NAMALWA (cell line): ENCODE results near the gene ADRB2.

Source experiments
- DNase-seq: peaks from one replicate; pipeline ENCODE4 v3.0.0-alpha.2; 2015; ENCODE audit warnings: low spot score

The ADRB2 gene

DNA sequence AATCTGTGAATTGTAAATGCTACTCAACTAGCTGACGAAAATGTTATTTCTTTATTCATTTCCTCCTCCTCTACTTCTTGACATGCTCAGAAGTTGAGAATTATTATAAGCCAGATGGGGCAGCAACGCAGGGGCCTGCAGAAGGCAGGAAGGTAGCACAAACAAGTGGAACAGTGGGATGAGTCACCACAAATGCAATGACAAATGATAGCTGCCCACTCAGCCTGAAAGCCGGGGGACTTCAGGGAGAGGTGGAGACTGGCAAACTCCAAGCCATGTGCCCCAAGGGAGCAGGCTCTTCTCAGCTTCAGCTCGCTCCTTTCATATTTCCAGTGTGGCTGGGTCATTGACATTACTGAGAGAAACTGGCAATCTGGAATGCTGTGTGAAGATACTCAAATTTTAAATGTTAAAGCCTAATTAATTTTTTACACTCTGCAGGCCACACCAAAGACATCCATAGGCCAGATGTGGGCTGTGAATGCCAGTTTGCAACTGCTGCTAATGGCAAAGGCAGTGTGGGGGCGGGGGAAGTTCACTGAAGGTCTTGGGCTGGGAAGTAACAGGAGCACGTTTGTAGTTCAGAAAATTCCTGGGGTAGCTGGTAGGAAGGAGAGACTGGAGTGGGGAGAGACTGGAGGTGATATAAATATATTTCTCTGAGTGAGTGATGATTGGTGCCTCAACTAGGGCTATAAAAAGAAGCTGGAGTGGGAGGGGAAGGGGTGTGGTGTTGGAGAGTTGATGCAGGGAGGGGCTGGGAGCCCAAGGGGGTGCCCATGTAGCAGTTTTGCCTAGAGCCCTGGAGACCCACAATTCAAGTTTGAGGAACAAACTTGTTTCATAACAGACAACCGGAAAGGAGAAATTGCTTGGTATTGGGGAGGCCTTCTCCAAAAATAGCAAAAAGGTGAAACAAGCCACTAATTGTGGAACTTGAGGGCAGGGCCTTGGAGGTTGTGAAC is 20.8 kb upstream of the ADRB2 start:
- DNase-seq: no peak

DNA sequence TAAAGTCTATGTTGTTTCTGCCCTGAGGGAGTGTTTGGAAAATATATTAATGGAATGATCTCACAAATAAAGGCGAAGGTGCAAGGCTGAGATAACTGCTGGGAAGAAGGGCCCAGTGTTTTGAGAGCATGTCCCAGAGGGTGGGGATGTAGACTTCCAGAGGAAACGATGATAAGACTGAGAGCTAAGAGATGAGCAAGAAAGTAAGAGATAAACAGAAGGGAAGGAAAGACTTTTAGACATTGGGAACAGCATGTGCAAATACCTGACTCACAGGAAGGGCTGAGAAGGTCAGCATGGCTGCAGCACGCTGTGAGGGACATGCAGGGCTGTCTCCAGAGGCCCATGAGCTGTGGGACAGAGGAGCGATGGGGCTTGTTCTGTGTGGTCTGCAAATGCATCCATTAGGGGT is 19.9 kb upstream of the ADRB2 start:
- no peak for DNase-seq

DNA sequence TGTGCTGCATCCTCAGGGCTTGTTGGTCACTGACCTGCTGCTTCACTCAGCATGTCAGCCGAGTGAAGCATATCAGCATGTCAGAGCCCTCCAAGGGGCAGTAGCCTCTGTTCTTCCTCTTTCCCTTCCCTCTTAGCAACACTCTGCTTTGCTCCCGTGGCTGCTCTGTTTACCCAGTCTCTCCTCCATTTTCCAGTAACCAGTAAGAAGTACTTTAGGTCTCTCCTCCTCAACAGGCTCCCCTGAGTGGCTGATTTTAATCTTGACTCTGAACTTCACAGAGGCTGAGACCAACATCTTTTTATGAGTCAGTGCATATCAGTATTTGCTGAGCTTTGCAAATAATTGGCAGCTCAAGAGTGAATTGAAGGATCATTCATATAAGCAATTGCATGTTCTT is 18.6 kb upstream of the ADRB2 start:
- DNase-seq: peak; percentile 49

DNA sequence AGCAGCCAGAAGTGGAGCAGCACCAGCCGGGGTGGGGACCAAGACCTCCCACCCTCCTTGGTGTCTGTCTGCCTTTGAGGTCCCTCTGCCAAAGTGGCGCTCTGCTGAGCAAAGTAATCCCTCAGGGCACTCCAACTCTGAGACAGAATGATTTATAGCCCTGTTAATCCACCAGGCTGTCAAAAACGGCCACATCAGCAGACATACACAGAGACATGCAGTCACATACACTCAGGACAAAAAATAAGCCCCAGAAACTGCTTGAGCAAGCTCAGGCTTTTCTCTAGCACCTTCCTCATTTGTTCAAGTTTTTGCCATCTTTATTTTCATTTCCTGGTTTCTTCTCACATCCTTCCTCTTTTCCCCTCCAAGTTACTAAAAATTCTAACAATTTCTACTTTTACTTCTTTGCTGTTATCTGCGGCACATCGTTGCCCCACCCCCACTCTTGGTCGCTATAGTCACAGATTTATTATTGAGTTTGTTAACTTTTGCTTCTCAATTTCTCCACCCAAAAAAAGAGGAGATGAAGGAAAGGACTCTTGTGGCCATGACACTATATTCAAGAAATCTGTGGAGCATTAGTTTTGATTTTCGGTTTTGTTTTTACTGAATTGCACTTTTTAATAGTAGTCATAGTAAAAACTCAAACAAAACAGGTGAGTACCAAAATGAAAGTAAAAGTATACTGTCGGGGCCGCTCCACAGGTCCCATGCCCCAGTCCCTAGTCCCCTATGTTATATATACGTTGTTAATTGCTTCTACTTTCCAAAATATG is 17.4 kb upstream of the ADRB2 start:
- DNase-seq: peak; percentile 70

DNA sequence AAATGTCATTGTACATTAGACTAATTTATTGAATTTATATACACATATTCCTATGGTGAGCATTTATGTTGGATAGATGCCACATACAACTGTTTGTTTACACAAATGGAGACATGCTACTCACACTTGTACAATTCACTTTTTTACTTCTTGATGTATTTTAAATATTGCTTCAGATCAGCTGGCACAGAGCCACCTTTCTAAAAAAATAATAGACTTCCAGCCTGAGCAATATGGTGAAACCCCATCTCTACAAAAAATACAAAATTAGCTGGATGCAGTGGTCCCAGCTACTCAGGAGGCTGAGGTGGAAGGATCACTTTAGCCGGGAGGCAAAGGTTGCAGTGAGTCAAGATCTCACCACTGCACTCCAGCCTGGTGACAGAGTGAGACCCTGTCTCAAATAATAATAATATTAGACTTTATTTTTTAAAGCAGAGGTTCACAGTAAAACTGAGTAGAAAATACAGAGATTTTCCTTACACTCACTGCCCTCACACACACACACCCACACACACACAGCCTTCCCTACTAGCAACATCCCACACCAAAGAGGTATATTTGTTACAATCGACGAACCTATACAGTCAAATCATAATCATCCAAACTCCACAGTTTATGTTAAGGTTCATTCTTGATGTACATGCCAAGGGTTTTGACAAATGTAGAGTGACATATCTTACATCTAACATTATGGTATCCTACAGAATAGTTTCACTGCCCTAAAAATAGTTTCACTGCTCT is 16.5 kb upstream of the ADRB2 start:
- DNase-seq: no peak

DNA sequence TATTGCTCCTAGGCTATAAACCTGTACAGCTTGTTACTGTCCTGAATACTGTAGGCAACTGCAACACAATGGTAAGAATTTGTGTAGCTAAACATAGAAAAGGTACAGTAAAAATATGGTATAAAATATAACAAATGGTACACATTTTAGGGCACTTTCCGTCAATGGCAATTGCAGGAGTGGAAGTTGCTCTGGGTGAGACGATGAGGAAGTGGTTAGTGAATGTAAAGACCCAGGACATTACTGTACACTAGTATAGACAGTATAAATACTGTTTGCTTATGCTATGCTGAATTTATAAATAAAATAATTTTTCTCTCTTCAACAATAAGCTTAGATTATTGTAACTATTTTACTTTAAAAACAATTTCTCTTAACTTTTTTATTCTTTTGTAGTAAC is 15.6 kb upstream of the ADRB2 start:
- no peak for DNase-seq

DNA sequence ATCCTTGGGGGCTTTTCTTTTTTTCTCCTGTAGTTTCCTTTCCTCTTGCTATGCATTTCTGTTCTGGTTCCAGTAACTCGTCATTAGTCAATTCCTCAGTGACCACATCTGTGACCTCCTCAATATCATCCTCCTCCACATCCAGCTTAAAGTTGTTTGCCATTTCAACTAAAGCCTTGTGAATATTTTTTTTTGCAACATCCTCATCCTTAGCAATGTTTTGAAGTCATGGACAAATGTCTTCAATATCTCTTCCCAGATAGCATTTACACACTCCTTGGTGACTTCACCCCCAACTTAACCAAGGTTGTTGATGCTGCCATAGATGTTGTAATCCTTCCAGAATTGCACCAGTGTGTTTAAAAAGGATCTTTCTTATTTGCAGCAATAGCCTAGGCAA is 14.7 kb upstream of the ADRB2 start:
- DNase-seq: no peak

DNA sequence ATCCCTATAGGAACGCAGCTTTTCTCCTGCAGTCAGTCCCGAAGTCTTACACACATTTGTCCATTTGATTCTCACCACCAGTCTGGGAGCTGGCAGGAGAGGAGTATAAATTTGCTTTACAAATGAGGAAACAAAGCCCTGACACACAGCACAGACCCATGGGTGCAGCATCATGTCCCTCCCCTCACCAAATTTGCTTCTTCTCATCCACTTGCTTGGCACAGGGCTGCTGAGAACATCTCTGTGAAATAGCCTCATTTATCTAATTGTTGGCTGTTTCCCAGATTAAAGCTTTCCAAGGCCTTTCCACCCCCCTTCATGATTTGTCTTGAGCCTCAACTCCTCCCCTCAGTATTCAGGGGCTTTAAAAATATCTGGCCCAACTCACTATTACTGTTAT is 11.3 kb upstream of the ADRB2 start:
- DNase-seq: no peak

DNA sequence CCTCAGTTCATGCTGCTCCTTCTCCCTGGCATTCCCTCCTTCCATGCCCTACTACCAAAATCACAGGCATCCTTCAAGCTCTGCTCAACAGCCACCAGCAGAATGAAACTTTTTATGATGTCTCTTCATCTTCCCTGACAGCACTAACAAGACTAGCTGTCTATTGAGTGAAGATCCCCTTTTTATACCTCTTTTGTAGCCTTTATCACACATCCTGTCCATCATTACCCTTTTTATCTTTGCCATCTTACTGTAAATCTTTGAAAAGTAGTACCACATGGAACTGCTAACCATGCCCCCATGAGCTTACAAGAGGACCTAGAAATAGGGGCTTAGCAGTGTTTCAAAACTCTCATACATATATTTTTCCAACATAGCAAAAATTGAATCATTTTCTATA is 10.8 kb upstream of the ADRB2 start:
- DNase-seq: no peak

DNA sequence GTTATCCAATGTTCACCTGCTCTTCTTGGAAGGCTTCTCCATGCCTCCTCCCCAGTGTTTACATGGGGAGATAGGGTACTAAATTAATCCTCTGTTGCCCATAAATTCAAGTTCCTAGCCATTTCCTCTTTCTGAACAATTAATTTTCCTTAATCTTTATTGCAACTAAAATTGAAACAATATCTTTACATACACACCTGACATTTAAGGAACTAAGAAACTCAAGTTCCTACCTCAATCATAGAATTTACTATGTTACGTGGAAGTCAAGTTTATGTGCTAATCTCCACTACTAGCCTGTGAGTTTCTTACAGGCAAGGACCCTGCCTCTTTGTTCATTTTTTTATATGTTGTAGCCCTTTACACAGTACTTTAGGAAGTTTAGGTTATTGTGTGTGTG is 10.1 kb upstream of the ADRB2 start:
- no peak for DNase-seq

DNA sequence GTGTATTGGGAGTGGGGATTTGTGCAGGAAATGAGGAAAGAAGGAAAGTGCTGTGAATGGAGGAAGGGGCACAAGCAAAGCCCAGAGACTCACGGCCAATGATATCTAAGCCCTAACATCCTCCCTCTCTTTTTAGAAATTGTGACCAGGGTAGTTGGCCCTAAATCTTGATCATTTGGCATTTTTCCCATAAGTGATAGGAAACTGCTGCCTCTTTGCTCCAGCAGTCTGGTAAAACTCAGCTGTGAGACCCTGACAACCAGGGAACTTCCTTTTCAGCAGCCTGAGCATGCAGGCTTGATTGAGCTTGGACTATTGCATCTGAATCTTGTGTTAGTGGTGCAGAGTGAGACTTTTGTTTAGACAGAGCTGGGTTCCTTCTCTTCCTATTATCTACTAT is 9.6 kb upstream of the ADRB2 start:
- DNase-seq: no peak

DNA sequence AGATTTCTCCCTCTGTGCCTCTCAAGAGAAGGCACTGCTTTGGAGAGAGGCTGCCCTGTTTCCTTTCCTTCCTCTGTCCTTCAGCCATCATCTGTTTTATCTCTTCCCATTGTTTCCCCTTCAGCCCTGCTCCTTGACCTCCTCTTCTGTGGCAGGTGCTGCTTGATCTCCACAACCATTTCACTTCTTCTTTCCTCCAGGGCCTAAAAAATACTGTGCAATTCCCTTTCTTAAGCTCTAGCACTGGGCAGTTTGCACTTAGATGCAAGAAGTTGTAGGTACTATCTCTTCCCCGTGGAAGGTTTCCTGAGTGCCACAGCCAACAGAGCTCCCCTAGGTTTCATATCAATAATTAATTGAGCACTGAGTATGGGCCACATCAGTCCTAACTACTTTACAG is 8.8 kb upstream of the ADRB2 start:
- DNase-seq: no peak

DNA sequence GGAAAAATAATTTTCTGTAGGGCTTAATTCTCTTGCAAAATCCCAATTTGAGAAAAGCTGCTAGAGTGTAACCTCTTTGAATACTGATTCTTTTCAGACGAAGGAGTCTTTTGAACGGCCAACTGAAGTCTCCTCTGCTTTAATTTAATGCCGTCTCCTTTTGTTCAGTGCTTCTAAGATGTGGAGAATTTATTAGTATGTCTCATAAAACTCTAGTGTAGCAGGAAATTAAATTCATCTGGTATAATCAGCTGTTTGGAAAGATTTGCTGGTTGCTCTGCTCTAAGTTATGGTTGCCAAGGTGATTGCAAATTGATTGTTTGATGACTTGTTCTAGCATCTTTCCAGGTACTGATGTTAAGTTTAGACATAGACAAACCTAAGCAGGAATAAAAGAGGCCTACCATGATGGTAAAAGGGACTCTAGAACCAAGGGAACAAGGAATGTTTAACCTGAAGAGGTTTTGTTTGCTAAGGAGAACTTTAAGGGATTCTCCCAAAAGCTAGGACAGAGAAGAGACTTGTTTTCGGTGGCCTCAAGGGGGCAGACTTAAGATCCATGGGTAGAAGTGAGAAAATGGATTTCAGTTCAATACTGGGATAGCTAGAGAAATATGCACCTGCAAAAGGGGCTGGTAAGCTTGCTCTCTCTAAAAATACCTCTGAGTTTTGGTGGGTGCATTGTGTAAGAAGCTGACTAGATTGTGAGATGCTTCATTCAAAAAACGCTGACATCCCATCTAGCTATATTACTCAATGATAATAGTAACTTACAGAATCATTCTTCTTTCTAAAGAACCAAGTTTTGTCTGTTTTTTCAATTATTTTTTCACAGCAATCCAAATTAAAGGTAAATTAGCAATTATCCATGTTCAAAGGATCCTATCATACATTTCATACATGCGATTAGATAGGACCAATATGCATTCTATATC is 5.7 kb upstream of the ADRB2 start:
- DNase-seq: peak; percentile 51

DNA sequence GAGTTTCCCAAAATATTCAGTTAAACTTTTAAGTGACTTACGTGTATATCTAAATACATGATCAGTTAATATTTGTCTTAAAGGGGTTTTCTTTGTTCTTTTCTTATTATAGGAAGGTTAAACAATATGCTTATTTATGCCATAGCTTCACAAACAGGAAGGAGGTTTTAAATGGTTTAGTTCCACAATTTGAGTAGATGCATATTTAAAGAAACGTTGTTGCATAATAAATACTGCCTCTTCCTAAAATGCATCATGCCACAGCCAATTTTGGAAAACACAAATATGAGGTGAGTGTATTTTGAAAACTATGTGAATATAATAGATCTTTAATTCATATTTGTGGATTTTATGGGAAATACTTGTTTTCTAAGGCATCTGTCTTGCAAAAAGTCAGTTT is 2.5 kb upstream of the ADRB2 start:
- DNase-seq: no peak

DNA sequence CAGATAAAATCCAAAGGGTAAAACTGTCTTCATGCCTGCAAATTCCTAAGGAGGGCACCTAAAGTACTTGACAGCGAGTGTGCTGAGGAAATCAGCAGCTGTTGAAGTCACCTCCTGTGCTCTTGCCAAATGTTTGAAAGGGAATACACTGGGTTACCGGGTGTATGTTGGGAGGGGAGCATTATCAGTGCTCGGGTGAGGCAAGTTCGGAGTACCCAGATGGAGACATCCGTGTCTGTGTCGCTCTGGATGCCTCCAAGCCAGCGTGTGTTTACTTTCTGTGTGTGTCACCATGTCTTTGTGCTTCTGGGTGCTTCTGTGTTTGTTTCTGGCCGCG is 727 bp upstream of the ADRB2 start:
- DNase-seq: peak; percentile 26

DNA sequence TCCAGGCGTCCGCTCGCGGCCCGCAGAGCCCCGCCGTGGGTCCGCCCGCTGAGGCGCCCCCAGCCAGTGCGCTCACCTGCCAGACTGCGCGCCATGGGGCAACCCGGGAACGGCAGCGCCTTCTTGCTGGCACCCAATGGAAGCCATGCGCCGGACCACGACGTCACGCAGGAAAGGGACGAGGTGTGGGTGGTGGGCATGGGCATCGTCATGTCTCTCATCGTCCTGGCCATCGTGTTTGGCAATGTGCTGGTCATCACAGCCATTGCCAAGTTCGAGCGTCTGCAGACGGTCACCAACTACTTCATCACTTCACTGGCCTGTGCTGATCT is 294 bp downstream of the ADRB2 start:
- DNase-seq: no peak

DNA sequence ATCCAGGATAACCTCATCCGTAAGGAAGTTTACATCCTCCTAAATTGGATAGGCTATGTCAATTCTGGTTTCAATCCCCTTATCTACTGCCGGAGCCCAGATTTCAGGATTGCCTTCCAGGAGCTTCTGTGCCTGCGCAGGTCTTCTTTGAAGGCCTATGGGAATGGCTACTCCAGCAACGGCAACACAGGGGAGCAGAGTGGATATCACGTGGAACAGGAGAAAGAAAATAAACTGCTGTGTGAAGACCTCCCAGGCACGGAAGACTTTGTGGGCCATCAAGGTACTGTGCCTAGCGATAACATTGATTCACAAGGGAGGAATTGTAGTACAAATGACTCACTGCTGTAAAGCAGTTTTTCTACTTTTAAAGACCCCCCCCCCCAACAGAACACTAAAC is 1.3 kb downstream of the ADRB2 start:
- DNase-seq: no peak

DNA sequence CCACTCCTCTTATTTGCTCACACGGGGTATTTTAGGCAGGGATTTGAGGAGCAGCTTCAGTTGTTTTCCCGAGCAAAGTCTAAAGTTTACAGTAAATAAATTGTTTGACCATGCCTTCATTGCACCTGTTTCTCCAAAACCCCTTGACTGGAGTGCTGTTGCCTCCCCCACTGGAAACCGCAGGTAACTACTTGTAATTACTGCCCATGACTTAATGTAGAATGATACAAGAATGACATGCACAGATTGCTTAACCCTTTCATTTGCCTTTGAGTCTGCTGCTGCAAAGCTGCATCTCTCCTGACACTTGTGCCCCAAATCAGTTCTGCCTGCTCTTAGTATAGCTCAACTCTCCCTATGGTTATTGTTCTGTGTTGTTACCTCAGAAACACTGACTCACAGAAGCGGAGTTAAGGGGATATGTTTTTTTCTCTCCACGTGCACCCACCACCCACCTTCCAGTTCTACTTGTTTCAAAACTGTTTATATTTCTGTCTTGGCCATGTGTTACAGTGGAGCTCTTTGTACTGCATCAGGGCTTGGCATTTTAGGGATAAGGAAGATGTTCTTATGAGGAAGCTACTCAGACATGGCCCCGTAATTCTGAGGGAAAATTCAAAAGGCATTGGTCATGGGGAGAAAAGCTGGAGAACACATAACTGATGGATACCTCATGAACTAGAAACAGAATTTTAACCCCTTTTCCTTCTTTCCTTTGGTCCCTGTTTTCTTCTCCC is 2.3 kb downstream of the ADRB2 start:
- DNase-seq: peak; percentile 30

DNA sequence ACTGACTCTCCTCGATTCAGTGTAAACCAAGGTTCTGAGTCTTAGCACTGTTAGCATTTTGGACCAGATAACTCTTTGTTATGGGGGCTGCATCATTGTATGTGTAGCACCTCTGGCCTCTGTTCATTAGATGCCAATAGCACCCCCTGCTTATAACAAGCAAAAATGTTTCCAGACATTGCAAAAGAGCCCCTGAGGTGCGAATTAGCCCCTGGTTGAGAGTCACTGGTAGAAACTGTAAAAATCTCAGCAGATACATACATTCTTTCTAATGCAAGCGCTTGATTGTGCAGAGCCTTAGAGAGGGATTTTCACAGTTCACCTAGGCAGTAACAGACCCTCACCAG is 2.8 kb downstream of the ADRB2 start:
- DNase-seq: no peak

DNA sequence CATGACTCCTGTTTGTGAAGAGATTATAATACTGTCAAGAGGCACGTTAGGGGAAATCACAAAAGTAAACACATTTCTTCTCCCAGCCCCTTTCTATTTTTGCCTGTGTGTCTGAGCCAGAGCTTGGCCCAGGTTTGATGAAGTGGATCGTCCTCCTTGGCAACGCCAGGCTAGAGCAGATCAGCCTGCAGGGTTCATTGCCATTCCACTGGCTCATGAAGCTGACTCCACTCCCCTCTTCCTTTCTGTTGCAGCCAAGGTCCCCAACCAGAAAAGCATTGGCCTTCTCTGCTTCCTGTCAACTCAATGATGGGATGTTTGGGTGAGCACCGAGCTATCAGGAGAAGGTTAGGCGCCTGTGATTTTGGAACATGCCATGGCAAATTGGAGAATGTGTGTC is 3.3 kb downstream of the ADRB2 start:
- DNase-seq: no peak

DNA sequence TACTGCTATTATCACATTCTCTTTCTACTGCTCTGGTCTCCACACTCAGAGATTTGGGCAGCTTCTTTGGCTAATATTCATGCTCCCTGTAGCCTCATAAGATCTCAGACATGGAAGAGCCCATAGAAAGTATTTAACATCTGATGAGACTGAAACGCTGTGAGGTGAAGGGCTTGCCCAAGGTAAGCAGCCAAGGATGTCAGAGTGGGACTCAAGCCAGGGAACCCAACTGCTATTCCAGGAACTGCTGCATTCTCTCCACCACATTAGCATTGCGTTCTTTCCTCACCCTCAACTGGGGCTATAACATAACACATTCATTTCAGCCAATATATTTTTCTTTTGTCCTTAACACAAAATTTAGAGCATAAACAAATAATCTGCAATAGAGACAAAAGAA is 3.8 kb downstream of the ADRB2 start:
- DNase-seq: no peak
